Caco-2 (cell line): ENCODE data around the gene TRAFD1. TPM values are rescaled to one million over a fixed set of nuclear protein-coding genes. Genes with fewer than 3 reads are reported as not detected.

Source experiments
- BruUV-seq: library from RNA; stranded (reverse); fragments of 400-500 nt; replicated peaks from 2 replicates; lab custom pipeline; 2021; lab: Mats Ljungman, UMichigan
- CTCF ChIA-PET: fragments of 300-600 bp; sonication (Branson Sonifier 250); formaldehyde crosslinking; loops from one replicate; lab custom pipeline; 2022; ENCODE audit warnings: antibody characterized with exemption; lab: Charles Lee
- POLR2A ChIA-PET: fragments of 300-600 bp; sonication (Branson Sonifier 250); formaldehyde crosslinking; loops from one replicate; lab custom pipeline; 2022; ENCODE audit warnings: antibody characterized with exemption; lab: Charles Lee
- DNase-seq, 2 experiments: peaks; one replicate each; pipeline versions ENCODE4 v3.0.0 to v3.0.0-alpha.2; 2020 to 2022
- H3K27me3 ChIP-seq: replicated peaks from 2 replicates; pipeline ENCODE4 v1.6.0; 2011; ENCODE audit warnings: low read length; ENCODE audit not compliant: control insufficient read depth, insufficient read depth
- H3K36me3 ChIP-seq: 2 replicates; pipeline ENCODE4 v1.5.1; 2011; ENCODE audit warnings: low read length; ENCODE audit not compliant: control insufficient read depth, insufficient read depth
- H3K4me1 ChIP-seq: fragments of 250-450 bp; sonication (Bioruptor Pico); 2 replicates; pipeline ENCODE4 v1.5.1; 2020; ENCODE audit warnings: mild to moderate bottlenecking
- H3K4me3 ChIP-seq: 2 replicates; pipeline ENCODE4 v1.5.1; 2011; ENCODE audit warnings: low read depth, mild to moderate bottlenecking, control low read depth, low read length
- H3K9me3 ChIP-seq: fragments of 250-450 bp; sonication (Bioruptor Pico); 2 replicates; pipeline ENCODE4 v1.5.1; 2020; ENCODE audit warnings: mild to moderate bottlenecking, moderate library complexity
- H3K27ac Mint-ChIP-seq: one replicate; pipeline ENCODE4 v1.8.0; 2022; ENCODE audit warnings: mixed read lengths; ENCODE audit not compliant: unreplicated experiment
- H3K27me3 Mint-ChIP-seq: one replicate; pipeline ENCODE4 v1.8.0; 2022; ENCODE audit warnings: mixed read lengths; ENCODE audit not compliant: insufficient read depth, unreplicated experiment
- H3K36me3 Mint-ChIP-seq: one replicate; pipeline ENCODE4 v1.8.0; 2022; ENCODE audit warnings: mild to moderate bottlenecking, mixed read lengths; ENCODE audit not compliant: insufficient read depth, unreplicated experiment
- H3K4me1 Mint-ChIP-seq: one replicate; pipeline ENCODE4 v1.8.0; 2022; ENCODE audit warnings: low read depth, mixed read lengths; ENCODE audit not compliant: unreplicated experiment
- H3K4me3 Mint-ChIP-seq: one replicate; pipeline ENCODE4 v1.8.0; 2022; ENCODE audit warnings: mild to moderate bottlenecking, moderate library complexity, mixed read lengths; ENCODE audit not compliant: unreplicated experiment
- H3K9me3 Mint-ChIP-seq: one replicate; pipeline ENCODE4 v1.8.0; 2022; ENCODE audit warnings: mixed read lengths; ENCODE audit not compliant: unreplicated experiment
- intact Hi-C: fragments of 100-400 bp; cut with micrococcal nuclease; formaldehyde crosslinking; loops from one replicate; pipeline ENCODE4 v1.10.0; 2022; ENCODE audit not compliant: unreplicated experiment
- total RNA-seq: library from RNA; stranded (reverse); gene quantifications from 2 replicates; pipeline ENCODE4 v1.2.3, GENCODE V29; 2022
- TF ChIP-seq, protein P1 (sequence below), 2 experiments: fragments of 200-600 bp in 1 of 2; IDR thresholded peaks; 1 replicate in 1 of 2; 2 replicates in 1 of 2; pipeline versions ENCODE4 v1.5.1 to v1.8.0; 2011 to 2022; ENCODE audit warnings: antibody characterized with exemption in 1 of 2, control low read depth in 1 of 2, inconsistent platforms in 1 of 2, low read depth in 1 of 2, low read length in 1 of 2, mild to moderate bottlenecking in 1 of 2, moderate library complexity in 1 of 2; ENCODE audit not compliant: insufficient read depth in 1 of 2, severe bottlenecking in 1 of 2, unreplicated experiment in 1 of 2

The TRAFD1 gene
- total RNA-seq, 1 experiment from 2014 or later = 25.5 TPM

- H3K4me1 ChIP-seq = no peaks in the 10 kb centered on the region
- Mint-ChIP-seq H3K27me3 (no peaks in the 10 kb centered on the region), H3K4me1 (no peaks in the 10 kb centered on the region), H3K9me3 (peaks cover 29% of the 10 kb centered on the region), H3K4me3 (no peak overlapping the region), H3K36me3 (peaks cover 61% of the 10 kb centered on the region), H3K27ac (no peak overlapping the region)
- CTCF ChIA-PET = no interaction called here
- no peak overlapping the region for H3K4me3 ChIP-seq
- intact Hi-C loops = no loop called here
- TF ChIP-seq, protein P1, sequence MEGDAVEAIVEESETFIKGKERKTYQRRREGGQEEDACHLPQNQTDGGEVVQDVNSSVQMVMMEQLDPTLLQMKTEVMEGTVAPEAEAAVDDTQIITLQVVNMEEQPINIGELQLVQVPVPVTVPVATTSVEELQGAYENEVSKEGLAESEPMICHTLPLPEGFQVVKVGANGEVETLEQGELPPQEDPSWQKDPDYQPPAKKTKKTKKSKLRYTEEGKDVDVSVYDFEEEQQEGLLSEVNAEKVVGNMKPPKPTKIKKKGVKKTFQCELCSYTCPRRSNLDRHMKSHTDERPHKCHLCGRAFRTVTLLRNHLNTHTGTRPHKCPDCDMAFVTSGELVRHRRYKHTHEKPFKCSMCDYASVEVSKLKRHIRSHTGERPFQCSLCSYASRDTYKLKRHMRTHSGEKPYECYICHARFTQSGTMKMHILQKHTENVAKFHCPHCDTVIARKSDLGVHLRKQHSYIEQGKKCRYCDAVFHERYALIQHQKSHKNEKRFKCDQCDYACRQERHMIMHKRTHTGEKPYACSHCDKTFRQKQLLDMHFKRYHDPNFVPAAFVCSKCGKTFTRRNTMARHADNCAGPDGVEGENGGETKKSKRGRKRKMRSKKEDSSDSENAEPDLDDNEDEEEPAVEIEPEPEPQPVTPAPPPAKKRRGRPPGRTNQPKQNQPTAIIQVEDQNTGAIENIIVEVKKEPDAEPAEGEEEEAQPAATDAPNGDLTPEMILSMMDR (IDR thresholded peaks at IDR 0.05; ENCODE audit: insufficient read depth in 1 of 2, low read depth in 1 of 2, low read length in 1 of 2, severe bottlenecking in 1 of 2, unreplicated experiment in 1 of 2) = no peak
- DNase-seq = no peak
- BruUV-seq = no TSS peak
- peaks cover 2% of the 10 kb centered on the region; the same call in 1 of the 2 replicates for H3K36me3 ChIP-seq
- H3K27me3 ChIP-seq = no peaks in the 10 kb centered on the region
- POLR2A ChIA-PET = no interaction called here
- no peaks in the 10 kb centered on the region; the same call in 1 of the 2 replicates for H3K9me3 ChIP-seq
These were observed 33.8 kb downstream of the TRAFD1 start for GRCh38 chr12:112159146-112159541.

DNA sequence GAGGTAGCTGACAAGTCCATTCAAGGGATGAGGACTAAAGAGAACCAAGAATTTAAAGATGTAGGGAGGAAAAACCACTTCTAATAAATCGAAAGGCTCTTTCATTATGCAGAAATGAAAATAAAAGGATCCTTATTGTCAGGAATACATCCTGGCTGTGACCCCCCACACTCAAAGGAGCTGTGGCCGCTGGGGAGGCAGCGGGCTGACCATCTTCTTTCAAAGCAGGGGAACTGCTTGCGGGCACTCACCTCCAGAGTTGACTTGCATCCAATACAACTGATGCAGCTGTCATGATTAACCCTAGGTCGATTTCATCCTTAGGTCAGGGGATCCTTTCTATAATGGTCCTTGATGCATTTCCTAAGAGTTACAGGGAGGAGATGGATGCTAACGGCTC, 35.3 kb downstream of the TRAFD1 start:
- Histone ChIP-seq H3K4me3 (no peak overlapping the region), H3K4me1 (no peaks in the 10 kb centered on the region), H3K27me3 (no peaks in the 10 kb centered on the region), H3K36me3 (peaks cover 2% of the 10 kb centered on the region; the same call in 1 of the 2 replicates), H3K9me3 (no peaks in the 10 kb centered on the region; the same call in 1 of the 2 replicates)
- ChIA-PET POLR2A (no interaction called here), CTCF (no interaction called here)
- BruUV-seq = no TSS peak
- no peaks in the 10 kb centered on the region for H3K4me1 Mint-ChIP-seq
- H3K36me3 Mint-ChIP-seq = peaks cover 60% of the 10 kb centered on the region
- no peaks in the 10 kb centered on the region for H3K27me3 Mint-ChIP-seq
- TF ChIP-seq, protein P1 (IDR thresholded peaks at IDR 0.05; ENCODE audit: insufficient read depth in 1 of 2, low read depth in 1 of 2, low read length in 1 of 2, severe bottlenecking in 1 of 2, unreplicated experiment in 1 of 2) = no peak
- H3K4me3 Mint-ChIP-seq = no peak overlapping the region
- peaks cover 28% of the 10 kb centered on the region for H3K9me3 Mint-ChIP-seq
- intact Hi-C loops = no loop called here
- DNase-seq = no peak
- no peak overlapping the region for H3K27ac Mint-ChIP-seq

GRCh38 chr12:112161711-112162110, 36.4 kb downstream of the TRAFD1 start:
- H3K27ac Mint-ChIP-seq = no peak overlapping the region
- H3K4me3 ChIP-seq = no peak overlapping the region
- peaks cover 17% of the 10 kb centered on the region for H3K9me3 Mint-ChIP-seq
- DNase-seq = no peak
- no peaks in the 10 kb centered on the region for H3K4me1 Mint-ChIP-seq
- no peaks in the 10 kb centered on the region for H3K27me3 ChIP-seq
- no peak overlapping the region for H3K4me3 Mint-ChIP-seq
- no peaks in the 10 kb centered on the region for H3K4me1 ChIP-seq
- H3K36me3 Mint-ChIP-seq = peaks cover 61% of the 10 kb centered on the region
- no TSS peak for BruUV-seq
- no peaks in the 10 kb centered on the region for H3K27me3 Mint-ChIP-seq
- TF ChIP-seq, protein P1 (IDR thresholded peaks at IDR 0.05; ENCODE audit: insufficient read depth in 1 of 2, low read depth in 1 of 2, low read length in 1 of 2, severe bottlenecking in 1 of 2, unreplicated experiment in 1 of 2) = no peak
- intact Hi-C loops = no loop called here
- CTCF ChIA-PET = interaction anchor here (0.6 kb wide), 1 partner anchor 50 kb away, joined by 3 read pairs; no protein-coding TSS in a partner anchor
- POLR2A ChIA-PET = no interaction called here
- no peaks in the 10 kb centered on the region; the same call in 1 of the 2 replicates for H3K9me3 ChIP-seq
- peaks cover 2% of the 10 kb centered on the region; the same call in 1 of the 2 replicates for H3K36me3 ChIP-seq
